Upper lobe of left lung (tissue), 4 donors: ENCODE results near the gene RELL1.
A peak's percentile ranks its signal among the peaks of the same experiment; 100 is the strongest.

Experiments
- CTCF ChIP-seq, 6 experiments: fragments of 450-650 bp in 4 of 6; fragments of 200-600 bp in 2 of 6; sonication (generic) in 2 of 6; IDR thresholded peaks; one replicate each; pipeline ENCODE4 v1.5.1; 2016 to 2019; ENCODE audit warnings: antibody characterized with exemption in 6 of 6
- EP300 ChIP-seq, 4 donors: sonication (generic); formaldehyde crosslinking; IDR thresholded peaks; one replicate each; pipeline ENCODE4 v1.5.1; 2017; ENCODE audit warnings: antibody characterized with exemption in 4 of 4, control low read depth in 2 of 4
- POLR2A ChIP-seq, 4 donors: fragments of 450-650 bp; IDR thresholded peaks; one replicate each; pipeline ENCODE4 v1.5.1; 2016 to 2017; ENCODE audit warnings: antibody characterized with exemption in 4 of 4, mild to moderate bottlenecking in 2 of 4
- POLR2AphosphoS5 ChIP-seq, 2 donors: sonication (generic); formaldehyde crosslinking; IDR thresholded peaks; one replicate each; pipeline ENCODE4 v1.5.1; 2017; ENCODE audit warnings: antibody characterized with exemption in 2 of 2

GRCh38 chr4:37648084-37648817 lies 37.9 kb downstream of the RELL1 start:
- TF ChIP-seq CTCF (IDR thresholded peaks at IDR 0.05): no peak
- TF ChIP-seq POLR2AphosphoS5 (IDR thresholded peaks at IDR 0.05): peak; percentile 57 to 61
- no peak for TF ChIP-seq EP300 (IDR thresholded peaks at IDR 0.05)
- TF ChIP-seq POLR2A (IDR thresholded peaks at IDR 0.05): no peak
